ENCODE data around the gene NEFH.

NEFH gene

GRCh38 chr22:29442976-29443375 lies 37.0 kb upstream of the NEFH start:
- DNase-seq (ENCODE audit: low spot score) = no peak
- no peak for TF ChIP-seq CTCF (conservative IDR thresholded peaks at IDR 0.05; ENCODE audit: low read depth)
- ChIA-PET CTCF (no interaction called here), POLR2A (ENCODE audit: low non-redundant PET) (no interaction called here)
- H3K27ac ChIP-seq = no peak overlapping the region

GRCh38 chr22:29443452-29443851 lies 36.6 kb upstream of the NEFH start:
- TF ChIP-seq CTCF (conservative IDR thresholded peaks at IDR 0.05; ENCODE audit: low read depth) = no peak
- ChIA-PET CTCF (no interaction called here), POLR2A (ENCODE audit: low non-redundant PET) (no interaction called here)
- H3K27ac ChIP-seq = no peak overlapping the region
- no peak for DNase-seq (ENCODE audit: low spot score)

- ChIA-PET CTCF (interaction anchor here (0.6 kb wide), 1 partner anchor 226 kb away, joined by 3 read pairs; no protein-coding TSS in a partner anchor), POLR2A (ENCODE audit: low non-redundant PET) (no interaction called here)
- DNase-seq (ENCODE audit: low spot score) = no peak
- no peak overlapping the region for H3K27ac ChIP-seq
- no peak for TF ChIP-seq CTCF (conservative IDR thresholded peaks at IDR 0.05; ENCODE audit: low read depth)
Observed at GRCh38 chr22:29443861-29444792, 35.9 kb upstream of the NEFH start.

- no peak for DNase-seq (ENCODE audit: low spot score)
- ChIA-PET CTCF (no interaction called here), POLR2A (ENCODE audit: low non-redundant PET) (no interaction called here)
- H3K27ac ChIP-seq = no peak overlapping the region
- no peak for TF ChIP-seq CTCF (conservative IDR thresholded peaks at IDR 0.05; ENCODE audit: low read depth)
Observed at GRCh38 chr22:29445508-29445907, 34.5 kb upstream of the NEFH start.

- TF ChIP-seq CTCF (conservative IDR thresholded peaks at IDR 0.05; ENCODE audit: low read depth) = no peak
- CTCF ChIA-PET = interaction anchor here (0.8 kb wide), 1 partner anchor 154 kb away, joined by 4 read pairs; no protein-coding TSS in a partner anchor
- no peak overlapping the region for H3K27ac ChIP-seq
- POLR2A ChIA-PET (ENCODE audit: low non-redundant PET) = no interaction called here
- DNase-seq (ENCODE audit: low spot score) = no peak
Observed at GRCh38 chr22:29447906-29448305, 32.1 kb upstream of the NEFH start.

- DNase-seq (ENCODE audit: low spot score) = no peak
- POLR2A ChIA-PET (ENCODE audit: low non-redundant PET) = no interaction called here
- no peak overlapping the region for H3K27ac ChIP-seq
- no peak for TF ChIP-seq CTCF (conservative IDR thresholded peaks at IDR 0.05; ENCODE audit: low read depth)
- CTCF ChIA-PET = no interaction called here
Observed at GRCh38 chr22:29449296-29449875, 30.6 kb upstream of the NEFH start.

All from RWPE1 (cell line).